HG03066 (cell line): Measurements from ENCODE around the gene BICRAL.
"Not testable (repeated sequence)": the region's sequence is repeated elsewhere in the genome, so short reads cannot be mapped to it uniquely, and the experiment has no call there.

Source experiments
- ATAC-seq: cut with Tn5 transposase; IDR thresholded peaks from one replicate; pipeline ENCODE4 v1.9.1; 2021; ENCODE audit warnings: low read depth; ENCODE audit not compliant: unreplicated experiment

BICRAL gene

DNA sequence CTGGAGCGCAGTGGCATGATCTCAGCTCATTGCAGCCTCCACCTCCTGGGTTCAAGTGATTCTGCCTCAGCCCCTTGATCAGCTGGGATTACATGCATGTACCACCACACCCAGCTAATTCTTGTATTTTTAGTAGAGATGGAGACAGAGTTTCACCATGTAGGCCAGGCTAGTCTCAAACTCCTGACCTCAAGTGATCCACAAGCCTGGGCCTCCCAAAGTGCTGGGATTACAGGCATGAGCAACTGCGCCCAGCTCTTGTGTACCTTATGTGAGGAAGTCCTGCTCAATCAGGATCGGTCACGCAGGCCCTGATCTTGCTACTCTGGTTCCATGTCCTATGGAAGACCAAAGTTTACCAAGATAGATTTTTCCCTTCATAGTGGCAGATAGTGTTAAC lies 106.3 kb downstream of the BICRAL start:
- ATAC-seq = not testable (repeated sequence)

DNA sequence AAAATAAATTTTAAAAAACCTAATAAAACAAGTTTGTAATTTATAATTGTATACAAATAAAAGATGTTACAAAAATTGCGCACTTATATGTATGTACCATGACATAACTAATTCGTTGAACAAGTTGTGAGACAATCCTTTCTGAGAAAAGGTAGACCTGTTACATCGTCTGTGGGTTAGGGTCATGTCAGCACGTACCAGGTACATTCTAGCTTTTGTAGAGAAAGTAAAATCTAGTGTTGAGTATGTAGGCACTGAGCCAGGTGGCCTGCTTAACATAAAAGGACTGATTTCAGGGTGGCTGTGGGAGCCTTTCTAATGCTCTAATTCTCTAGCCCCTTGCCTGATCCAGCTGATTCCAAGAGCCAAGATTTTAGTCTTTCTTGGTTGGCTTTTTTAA lies 108.0 kb downstream of the BICRAL start:
- no peak for ATAC-seq

DNA sequence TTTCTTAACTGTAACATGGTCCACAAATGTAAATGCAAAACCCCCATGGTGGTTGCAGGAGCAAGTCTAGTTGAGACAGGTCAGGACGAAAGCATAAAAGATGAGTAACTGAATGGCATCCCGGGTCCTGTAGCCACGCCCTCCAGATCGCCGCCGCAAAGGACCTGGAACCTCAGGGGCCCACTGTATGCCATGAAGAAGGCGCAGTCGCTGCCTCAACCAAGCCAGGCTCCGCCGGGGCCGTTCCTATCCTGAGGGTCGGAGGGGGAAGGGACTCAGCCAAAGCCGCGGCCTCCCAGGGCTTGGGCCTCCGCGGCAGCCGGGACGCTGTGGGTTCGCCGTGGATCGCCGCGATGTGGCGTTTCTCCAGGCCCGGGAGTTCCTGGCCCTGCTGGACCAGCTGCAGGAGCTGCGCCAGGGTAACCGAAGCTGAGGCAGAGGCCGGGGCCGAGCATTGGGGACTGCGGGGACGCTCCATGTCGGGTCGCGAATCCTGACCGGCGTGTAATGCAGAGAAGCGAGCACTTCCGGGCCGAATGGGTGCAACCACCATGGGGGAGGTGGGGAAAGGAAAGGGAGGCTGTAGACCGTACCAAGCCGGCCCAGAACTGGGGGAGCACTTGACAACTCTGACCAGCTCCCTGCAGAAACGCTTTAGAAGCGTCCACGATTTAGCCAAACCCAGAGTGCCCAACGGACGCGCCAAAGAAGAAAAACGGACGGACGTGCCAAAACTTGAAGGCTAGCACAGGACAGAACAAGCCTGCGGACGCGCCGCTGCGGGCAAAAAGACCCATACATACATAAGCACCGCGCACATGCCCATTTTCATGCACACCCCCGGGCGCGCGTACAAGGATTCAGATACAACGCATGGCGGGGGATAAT lies 108.7 kb downstream of the BICRAL start:
- peak; percentile 95 for ATAC-seq

DNA sequence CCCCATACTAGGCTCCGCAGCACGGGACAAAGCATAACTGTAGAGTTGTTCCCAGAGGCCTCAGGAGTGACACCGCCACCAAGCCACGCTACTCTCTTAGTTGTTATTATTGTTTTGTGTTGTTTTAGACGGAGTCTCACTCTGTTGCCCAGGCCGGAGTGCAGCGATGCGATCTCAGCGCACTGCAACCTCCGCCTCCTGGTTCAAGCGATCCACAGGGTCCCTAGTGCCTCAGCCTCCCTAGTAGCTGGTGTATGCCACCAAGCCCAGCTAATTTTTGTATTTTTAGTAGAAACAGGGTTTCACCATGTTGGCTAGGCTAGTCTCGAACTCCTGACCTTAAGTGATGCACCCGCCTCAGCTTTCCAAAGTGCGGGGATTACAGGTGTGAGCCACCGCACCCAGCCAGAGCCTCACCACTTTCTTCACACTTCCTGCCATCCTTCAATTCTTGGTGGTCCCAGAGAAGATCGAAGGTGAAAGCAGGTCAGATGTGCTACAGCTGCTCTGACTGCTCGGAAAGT lies 109.4 kb downstream of the BICRAL start:
- no peak for ATAC-seq

DNA sequence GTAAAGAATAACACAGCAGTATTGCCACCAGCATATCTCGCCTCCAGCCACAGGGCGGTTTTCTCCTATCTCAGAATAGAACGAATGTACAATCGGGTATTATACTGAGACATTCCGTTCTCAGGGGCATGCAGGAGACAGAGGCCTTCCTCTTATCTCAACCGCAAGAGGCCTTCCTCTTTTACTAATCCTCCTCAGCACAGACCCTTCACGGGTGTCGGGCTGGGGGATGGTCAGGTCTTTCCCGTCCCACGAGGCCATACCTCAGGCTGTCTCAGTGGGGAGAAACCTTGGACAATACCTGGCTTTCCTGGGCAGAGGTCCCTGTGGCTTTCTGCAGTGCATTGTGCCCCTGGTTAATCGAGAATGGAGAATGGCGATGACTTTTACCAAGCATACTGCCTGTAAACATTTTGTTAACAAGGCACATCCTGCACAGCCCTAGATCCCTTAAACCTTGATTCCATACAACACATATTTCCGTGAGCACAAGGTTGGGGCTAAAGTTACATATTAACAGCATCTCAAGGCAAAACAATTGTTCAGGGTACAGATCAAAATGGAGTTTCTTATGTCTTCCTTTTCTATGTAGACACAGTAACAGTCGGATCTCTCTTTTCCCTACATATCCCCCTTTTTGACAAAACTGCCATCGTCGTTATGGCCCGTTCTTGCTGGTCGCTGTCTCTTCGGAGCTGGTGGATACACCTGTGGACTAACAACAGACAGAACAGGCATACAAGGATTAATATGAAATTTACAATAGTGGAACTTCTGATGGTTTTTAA lies 112.4 kb downstream of the BICRAL start:
- not testable (repeated sequence) for ATAC-seq

DNA sequence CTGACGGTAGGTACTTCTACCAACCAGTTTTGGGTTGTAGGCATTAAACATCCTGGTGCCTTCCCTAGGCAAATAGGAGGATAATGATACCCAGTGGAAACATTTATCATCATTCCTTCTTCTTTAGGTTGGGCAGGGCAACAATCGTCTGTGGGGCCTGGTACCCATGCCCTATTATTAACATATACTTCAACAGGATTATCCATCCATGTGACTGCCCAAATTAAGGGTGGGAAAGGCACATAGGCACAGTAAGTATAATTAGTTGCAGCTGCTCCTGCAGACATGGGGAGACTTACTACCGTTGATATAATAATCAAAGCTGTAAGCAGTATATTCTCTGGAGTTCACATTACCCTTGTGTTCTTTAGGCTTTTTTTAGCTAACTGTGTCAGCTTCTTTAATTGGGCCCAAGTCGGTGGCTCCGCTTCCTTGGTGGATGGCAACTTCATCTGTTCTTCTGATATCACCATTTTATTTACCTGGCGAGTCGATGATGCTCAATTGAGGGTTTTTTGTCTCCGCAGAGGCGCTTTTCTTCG lies 114.4 kb downstream of the BICRAL start:
- no peak for ATAC-seq

DNA sequence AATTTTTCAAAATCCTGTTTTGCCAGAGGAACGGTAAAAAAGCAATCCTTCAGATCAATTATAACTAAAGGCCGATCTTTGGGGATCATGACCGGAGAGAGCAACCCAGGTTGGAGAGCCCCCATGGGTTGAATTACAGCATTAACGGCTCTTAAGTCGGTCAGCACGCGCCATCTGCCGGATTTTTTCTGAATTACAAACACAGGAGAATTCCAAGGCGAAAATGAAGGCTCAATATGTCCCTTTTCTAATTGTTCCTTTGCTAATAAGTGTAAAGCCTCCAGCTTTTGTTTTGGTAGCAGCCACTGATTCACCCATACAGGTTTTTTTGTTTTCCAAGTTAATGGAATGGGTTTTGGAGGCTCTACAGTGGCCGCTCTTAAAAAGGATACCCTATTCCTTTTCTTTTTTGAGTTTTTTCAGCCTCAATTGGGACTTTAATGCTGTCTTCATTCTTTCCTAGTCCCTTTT lies 117.1 kb downstream of the BICRAL start:
- ATAC-seq = no peak

DNA sequence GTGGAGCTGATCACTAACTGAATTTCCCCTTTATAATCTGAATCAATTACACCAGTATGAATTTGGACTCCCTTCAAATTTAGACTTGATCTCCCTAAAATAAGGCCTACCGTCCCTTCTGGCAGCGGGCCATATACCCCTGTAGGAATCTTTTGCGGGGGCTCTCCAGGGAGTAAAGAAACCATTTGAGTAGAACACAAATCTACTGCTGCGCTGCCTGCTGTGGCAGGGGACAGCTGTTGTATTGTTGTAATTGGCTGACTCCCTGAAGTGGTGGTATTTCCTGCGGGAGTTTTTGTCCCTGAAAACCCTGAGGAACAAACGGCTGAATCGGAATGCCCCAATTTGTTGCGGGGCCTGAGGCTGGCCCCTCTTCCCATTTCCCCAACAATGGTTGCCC lies 118.0 kb downstream of the BICRAL start:
- no peak for ATAC-seq

DNA sequence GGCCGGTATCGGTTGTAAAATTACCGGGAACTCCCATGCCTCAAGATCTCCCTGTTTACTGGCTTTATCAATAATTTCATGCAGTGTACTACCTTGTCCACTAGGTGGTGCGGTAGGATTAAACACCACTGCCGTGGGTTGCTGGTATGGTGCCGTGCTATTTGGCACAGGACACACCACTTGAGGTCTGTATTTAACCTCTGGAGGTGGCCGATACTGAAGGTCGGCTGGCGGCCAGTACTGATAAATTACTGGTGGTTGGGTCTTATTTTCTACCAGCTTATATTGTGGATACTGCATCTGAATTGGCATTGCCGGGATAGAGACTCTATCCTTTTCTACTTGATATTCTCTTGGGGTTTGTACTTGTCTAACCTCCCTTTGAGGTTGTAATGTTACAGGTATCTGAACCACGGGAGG lies 119.7 kb downstream of the BICRAL start:
- peak; percentile 60 for ATAC-seq

DNA sequence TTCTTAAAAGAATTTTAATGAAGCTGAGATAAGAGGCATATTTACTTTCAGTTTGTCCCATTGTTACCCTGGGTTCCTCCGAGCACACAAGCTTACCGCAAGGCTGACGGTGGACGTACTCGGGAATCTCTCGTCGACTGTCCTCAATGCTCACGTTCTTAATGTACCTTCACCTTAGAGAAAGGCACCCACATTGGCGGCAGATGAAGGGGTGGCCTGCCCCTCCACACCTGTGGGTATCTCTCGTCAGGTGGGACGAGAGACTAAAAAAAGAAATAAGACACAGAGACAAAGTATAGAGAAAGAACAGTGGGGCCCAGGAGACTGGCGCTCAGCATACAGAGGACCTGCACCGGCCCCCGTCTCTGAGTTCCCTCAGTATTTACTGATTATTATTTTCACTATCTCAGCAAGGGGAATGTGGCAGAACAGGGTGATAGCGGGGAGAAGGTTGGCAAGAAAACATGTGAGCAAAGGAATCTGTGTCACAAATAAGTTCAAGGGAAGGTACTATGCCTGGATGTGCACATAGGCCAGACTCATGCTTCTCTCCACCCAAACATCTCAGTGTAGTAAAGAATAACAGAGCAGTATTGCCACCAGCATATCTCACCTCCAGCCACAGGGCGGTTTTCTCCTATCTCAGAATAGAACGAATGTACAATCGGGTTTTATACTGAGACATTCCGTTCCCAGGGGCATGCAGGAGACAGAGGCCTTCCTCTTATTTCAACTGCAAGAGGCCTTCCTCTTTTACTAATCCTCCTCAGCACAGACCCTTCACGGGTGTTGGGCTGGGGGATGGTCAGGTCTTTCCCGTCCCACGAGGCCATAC lies 120.8 kb downstream of the BICRAL start:
- ATAC-seq = not testable (repeated sequence)

DNA sequence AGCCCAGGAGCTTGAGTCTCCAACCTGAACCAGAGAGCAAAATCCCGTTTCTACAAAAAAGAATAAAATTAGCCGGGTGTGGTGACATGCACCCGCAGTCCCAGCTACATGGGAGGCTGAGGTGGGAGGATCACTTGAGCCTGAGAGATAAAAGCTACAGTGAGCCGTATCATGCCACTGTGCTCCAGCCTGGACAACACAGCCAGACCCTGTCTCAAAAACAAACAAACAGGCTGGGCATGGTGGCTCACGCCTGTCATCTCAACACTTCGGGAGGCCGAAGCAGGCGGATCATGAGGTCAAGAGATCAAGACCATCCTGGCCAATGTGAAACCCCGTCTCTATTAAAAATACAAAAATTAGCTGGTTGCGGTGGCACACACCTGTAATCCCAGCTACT lies 122.6 kb downstream of the BICRAL start:
- no peak for ATAC-seq

DNA sequence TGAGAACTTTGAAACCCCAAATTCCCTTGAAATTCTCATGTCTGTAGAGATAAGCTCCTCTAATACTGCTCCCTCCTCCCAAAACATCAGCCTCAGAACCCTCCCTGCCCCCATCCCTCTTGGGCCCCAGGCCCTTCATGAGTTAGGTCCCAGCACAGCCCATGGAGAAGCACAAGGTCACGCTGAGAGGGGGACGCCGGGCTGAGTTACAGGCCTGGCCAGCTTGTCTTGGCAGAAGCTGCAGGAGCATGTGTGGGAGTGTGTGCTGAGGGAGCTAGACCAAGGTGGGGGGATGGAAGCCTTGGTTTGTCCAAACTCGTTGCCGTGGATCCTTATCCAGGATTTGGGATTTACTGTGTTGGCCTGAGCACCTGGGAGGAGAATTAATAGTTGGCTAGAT lies 125.5 kb downstream of the BICRAL start:
- ATAC-seq = no peak

DNA sequence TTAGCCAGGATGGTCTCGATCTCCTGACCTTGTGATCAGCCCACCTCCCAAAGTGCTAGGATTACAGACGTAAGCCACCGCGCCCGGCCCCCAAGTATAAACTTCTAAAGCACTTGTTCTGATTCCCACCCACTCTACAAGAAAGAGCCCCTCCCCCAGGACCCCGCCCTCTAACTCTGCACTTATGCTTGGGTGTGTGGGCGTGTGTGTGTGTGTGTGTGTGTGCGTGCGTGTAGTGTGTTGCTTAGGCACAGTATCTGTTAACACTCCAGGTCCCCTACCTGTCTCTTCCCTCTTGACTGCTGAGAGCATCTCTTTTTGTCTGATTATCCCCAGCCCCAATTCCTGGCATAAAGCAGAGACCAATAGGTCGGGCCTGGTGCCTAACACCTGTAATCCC lies 128.0 kb downstream of the BICRAL start:
- ATAC-seq = no peak

DNA sequence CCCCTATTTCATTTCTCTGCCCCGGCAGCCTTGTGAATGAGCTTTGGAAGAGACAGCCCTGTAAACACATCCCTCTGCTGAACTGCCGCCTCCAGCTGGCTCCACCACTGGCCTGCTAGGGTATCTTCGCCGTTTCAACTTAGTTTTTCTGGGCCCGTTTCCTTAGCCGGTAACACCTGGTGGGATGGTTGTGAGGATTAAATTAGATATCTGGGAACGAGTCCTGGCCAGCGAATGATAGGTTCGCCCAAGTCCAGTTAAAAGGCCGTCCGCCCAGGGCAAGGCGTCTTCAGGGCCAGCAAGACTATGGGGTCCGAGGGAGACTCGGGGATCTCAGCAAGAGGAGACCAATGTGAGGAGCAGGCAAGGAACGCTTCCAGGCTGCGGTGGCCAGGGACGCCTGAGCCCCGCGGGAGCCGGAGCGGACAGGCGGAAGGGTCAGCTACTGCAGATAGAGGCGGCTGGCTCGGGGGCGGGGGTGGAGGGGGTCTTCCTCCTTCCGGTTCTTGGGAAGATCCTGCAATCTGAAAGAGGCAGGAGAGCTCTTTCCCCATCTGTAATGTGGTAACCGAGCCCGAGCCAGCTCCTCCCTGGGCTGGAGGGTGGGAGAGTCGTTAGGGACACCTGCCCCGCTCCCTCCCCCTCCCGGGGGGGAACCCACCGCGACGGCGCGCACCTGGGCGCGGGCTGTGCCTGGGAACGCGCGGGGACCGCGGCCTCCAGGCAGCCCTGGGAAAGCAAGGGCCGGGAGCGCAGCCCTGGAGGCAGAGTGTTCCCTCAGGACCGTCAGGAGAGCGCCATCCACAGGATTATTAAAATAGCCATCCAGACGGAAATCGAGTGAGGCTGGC lies 129.5 kb downstream of the BICRAL start:
- no peak for ATAC-seq

DNA sequence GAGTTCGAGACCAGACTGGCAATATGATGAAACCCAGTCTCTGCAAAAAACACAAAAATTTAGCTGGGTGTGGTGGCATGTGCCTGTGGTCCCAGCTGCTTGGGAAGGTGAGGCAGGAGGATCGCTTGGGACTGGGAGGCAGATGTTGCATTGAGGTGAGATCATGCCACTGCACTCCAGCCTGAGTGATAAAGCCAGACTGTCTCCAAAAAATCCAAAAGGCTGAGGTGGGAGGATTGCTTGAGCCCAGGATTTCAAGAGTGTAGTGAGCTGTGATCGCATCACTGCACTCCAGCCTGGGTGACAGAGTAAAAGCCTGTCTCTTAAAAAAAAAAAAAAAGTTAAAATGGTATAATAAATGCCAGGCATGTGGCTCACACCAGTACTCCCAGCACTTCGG lies 132.7 kb downstream of the BICRAL start:
- no peak for ATAC-seq

DNA sequence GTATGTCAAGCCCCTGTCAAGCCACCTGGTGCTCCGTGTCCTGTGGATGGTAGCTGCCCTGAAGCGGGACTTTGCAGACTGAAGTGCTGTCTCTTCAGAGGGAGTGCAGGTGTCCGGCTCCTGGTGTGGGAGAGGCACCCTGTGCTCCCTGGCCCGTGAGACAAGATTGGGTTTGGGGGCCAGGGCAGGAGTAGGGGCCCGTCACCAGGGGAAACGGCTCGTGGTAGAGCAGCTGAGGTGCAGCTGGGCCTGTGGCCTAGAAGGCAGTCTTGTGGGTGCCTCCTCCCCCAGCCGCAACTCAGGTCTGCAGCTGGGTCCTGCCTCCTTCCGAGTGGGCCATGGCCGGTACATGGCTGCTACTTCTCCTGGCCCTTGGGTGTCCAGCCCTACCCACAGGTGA lies 133.9 kb downstream of the BICRAL start, which contains the start of gene PTCRA:
Gene PTCRA, plus strand, starts transcription at position 322 of the 400 bp plus-strand sequence. Its CDS starts 17 bp downstream, at position 339.
- ATAC-seq = no peak

DNA sequence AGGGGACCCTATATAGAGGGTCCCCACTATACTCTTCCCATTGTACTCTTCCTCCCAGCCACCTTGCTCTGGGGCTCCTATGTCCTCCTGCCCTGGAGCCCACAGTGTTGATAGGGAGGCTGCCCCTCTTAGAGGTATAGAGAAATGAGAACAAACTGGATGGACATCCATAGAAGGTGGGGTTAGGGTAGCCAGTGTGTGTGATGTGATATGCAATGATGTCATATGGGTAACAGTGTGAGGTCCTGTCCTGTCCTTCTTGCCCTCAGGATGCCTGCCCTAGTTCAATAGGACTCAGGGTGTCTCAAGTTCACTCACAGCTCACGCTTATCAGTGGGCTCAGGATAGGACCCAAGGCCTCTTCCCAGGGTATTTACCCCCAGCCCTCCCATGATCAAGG lies 134.4 kb downstream of the BICRAL start:
- ATAC-seq = no peak
